IPS DF 4.7 (cell line): ENCODE data around the gene INCA1.

ENCODE experiments used
- DNase-seq: peaks from one replicate; pipeline ENCODE4 v3.0.0-alpha.2; 2013; ENCODE audit warnings: low spot score; ENCODE audit errors: extremely low read depth

The INCA1 gene

GRCh38 chr17:4948931-4949320 is 48.4 kb downstream of the INCA1 start:
- no peak for DNase-seq

- no peak for DNase-seq
Observed at GRCh38 chr17:4948166-4948930, 49.0 kb downstream of the INCA1 start, which contains the start of gene PFN1. Gene PFN1, minus strand, starts transcription at chr17:4948530. Its CDS starts 136 bp downstream, at chr17:4948394.

GRCh38 chr17:4947411-4948165 is 49.7 kb downstream of the INCA1 start:
- no peak for DNase-seq

GRCh38 chr17:4947010-4947410 is 50.3 kb downstream of the INCA1 start:
- DNase-seq, result no peak

GRCh38 chr17:4946312-4946976 is 50.9 kb downstream of the INCA1 start:
- DNase-seq, result no peak

- no peak for DNase-seq
Observed at GRCh38 chr17:4945944-4946280, 51.4 kb downstream of the INCA1 start.

- no peak for DNase-seq
Observed at GRCh38 chr17:4945176-4945943, 52.0 kb downstream of the INCA1 start.

GRCh38 chr17:4944554-4945175 is 52.7 kb downstream of the INCA1 start:
- DNase-seq, result no peak

- DNase-seq, result no peak
Observed at GRCh38 chr17:4944163-4944553, 53.2 kb downstream of the INCA1 start.

- DNase-seq, result no peak
Observed at GRCh38 chr17:4942760-4943508, 54.4 kb downstream of the INCA1 start.

- DNase-seq, result no peak
Observed at GRCh38 chr17:4941319-4941610, 56.1 kb downstream of the INCA1 start.

- no peak for DNase-seq
Observed at GRCh38 chr17:4940555-4941318, 56.6 kb downstream of the INCA1 start.

- peak; percentile 94 for DNase-seq
Observed at GRCh38 chr17:4939796-4940554, 57.3 kb downstream of the INCA1 start, which contains the start of the genes RNF167 and SLC25A11. Gene RNF167, plus strand, starts transcription at chr17:4940268. Its CDS starts 642 bp downstream, at chr17:4940910. Gene SLC25A11, minus strand, starts transcription at chr17:4940046. Its CDS starts 136 bp downstream, at chr17:4939910.

GRCh38 chr17:4939546-4939795 is 57.9 kb downstream of the INCA1 start:
- DNase-seq, result no peak

- no peak for DNase-seq
Observed at GRCh38 chr17:4938688-4939545, 58.4 kb downstream of the INCA1 start.
